OCI-LY1 (cell line): ENCODE results near the gene DPT.

Source experiments
- CTCF ChIP-seq: fragments of 200-600 bp; sonication (generic), shearing (Covaris generic); IDR thresholded peaks from 2 replicates; pipeline ENCODE4 v1.5.1; 2017; ENCODE audit warnings: mild to moderate bottlenecking, antibody characterized with exemption, low read length, moderate library complexity, mixed read lengths
- EZH2 ChIP-seq: fragments of 200-600 bp; sonication (generic), shearing (Covaris generic); IDR thresholded peaks from 2 replicates; pipeline ENCODE4 v1.8.0; 2017; ENCODE audit warnings: borderline replicate concordance, mixed run types, mild to moderate bottlenecking, antibody characterized with exemption, low read length, moderate library complexity, mixed read lengths

- TF ChIP-seq CTCF: no peak
- TF ChIP-seq EZH2: no peak
Observed at GRCh38 chr1:168759077-168759476, 30.1 kb upstream of the DPT start.
